GM21381 (cell line): Measurements from ENCODE around the gene CTSA.
"Not testable (repeated sequence)": the region's sequence is repeated elsewhere in the genome, so short reads cannot be mapped to it uniquely, and the experiment has no call there.

Experiments
- ATAC-seq: cut with Tn5 transposase; IDR thresholded peaks from one replicate; pipeline ENCODE4 v1.9.1; 2021; ENCODE audit warnings: mild to moderate bottlenecking, moderate library complexity; ENCODE audit not compliant: unreplicated experiment

The CTSA gene

GRCh38 chr20:45911486-45912343 is 20.6 kb downstream of the CTSA start, which contains the start of gene PLTP:
Gene PLTP, minus strand, starts transcription at chr20:45912155. Its CDS starts 703 bp downstream, at chr20:45911452.
- ATAC-seq = no peak

GRCh38 chr20:45912344-45912682 is 21.2 kb downstream of the CTSA start:
- no peak for ATAC-seq

- no peak for ATAC-seq
Measured at GRCh38 chr20:45913116-45913515, 22.0 kb downstream of the CTSA start.

- no peak for ATAC-seq
Measured at GRCh38 chr20:45917790-45918141, 26.6 kb downstream of the CTSA start.

- ATAC-seq = no peak
Measured at GRCh38 chr20:45918182-45918737, 27.1 kb downstream of the CTSA start.

GRCh38 chr20:45918779-45919537 is 27.8 kb downstream of the CTSA start:
- no peak for ATAC-seq

GRCh38 chr20:45919542-45920399 is 28.6 kb downstream of the CTSA start:
- no peak for ATAC-seq

GRCh38 chr20:45920462-45921336 is 29.6 kb downstream of the CTSA start:
- no peak for ATAC-seq

GRCh38 chr20:45921337-45922189 is 30.4 kb downstream of the CTSA start:
- ATAC-seq = no peak

GRCh38 chr20:45924391-45925261 is 33.5 kb downstream of the CTSA start:
- no peak for ATAC-seq

- ATAC-seq = no peak
Measured at GRCh38 chr20:45925821-45926506, 34.8 kb downstream of the CTSA start.

GRCh38 chr20:45926731-45927070 is 35.6 kb downstream of the CTSA start:
- ATAC-seq = no peak

- ATAC-seq = no peak
Measured at GRCh38 chr20:45927071-45927878, 36.1 kb downstream of the CTSA start.

GRCh38 chr20:45931680-45932079 is 40.5 kb downstream of the CTSA start:
- not testable (repeated sequence) for ATAC-seq

- ATAC-seq = peak; percentile 18
Measured at GRCh38 chr20:45933266-45934045, 42.3 kb downstream of the CTSA start.

- ATAC-seq = peak; percentile 17
Measured at GRCh38 chr20:45934046-45934585, 43.0 kb downstream of the CTSA start.
